Stomach smooth muscle (tissue), 2 donors: Measurements from ENCODE around the gene MSMB.
"Not testable (repeated sequence)": the region's sequence is repeated elsewhere in the genome, so short reads cannot be mapped to it uniquely, and the experiment has no call there.

ENCODE experiments used
- H3K27ac ChIP-seq: one replicate; pipeline ENCODE4 v1.7.0; 2013; ENCODE audit warnings: mild to moderate bottlenecking, low read length, inconsistent platforms
- H3K27me3 ChIP-seq, 2 donors: one replicate each; pipeline ENCODE4 v1.7.0; 2013; ENCODE audit warnings: low read length in 2 of 2; ENCODE audit not compliant: insufficient read depth in 2 of 2, control insufficient read depth in 1 of 2
- H3K36me3 ChIP-seq, 2 donors: one replicate each; pipeline ENCODE4 v1.7.0; 2013; ENCODE audit warnings: low read length in 2 of 2; ENCODE audit not compliant: control insufficient read depth in 2 of 2, insufficient read depth in 2 of 2
- H3K4me1 ChIP-seq: one replicate; pipeline ENCODE4 v1.7.0; 2013; ENCODE audit warnings: low read length; ENCODE audit not compliant: control insufficient read depth, insufficient read depth
- H3K4me3 ChIP-seq, 2 donors: one replicate each; pipeline ENCODE4 v1.7.0; 2013; ENCODE audit warnings: low read length in 2 of 2
- H3K9ac ChIP-seq, 2 donors: one replicate each; pipeline ENCODE4 v1.7.0; 2013; ENCODE audit warnings: low read length in 2 of 2, mild to moderate bottlenecking in 1 of 2
- H3K9me3 ChIP-seq, 2 donors: one replicate each; pipeline ENCODE4 v1.7.0; 2013; ENCODE audit warnings: low read length in 2 of 2; ENCODE audit not compliant: control insufficient read depth in 2 of 2
- donor health status: healthy.
- donor health status: Pancreatic carcinoma.

The MSMB gene

DNA sequence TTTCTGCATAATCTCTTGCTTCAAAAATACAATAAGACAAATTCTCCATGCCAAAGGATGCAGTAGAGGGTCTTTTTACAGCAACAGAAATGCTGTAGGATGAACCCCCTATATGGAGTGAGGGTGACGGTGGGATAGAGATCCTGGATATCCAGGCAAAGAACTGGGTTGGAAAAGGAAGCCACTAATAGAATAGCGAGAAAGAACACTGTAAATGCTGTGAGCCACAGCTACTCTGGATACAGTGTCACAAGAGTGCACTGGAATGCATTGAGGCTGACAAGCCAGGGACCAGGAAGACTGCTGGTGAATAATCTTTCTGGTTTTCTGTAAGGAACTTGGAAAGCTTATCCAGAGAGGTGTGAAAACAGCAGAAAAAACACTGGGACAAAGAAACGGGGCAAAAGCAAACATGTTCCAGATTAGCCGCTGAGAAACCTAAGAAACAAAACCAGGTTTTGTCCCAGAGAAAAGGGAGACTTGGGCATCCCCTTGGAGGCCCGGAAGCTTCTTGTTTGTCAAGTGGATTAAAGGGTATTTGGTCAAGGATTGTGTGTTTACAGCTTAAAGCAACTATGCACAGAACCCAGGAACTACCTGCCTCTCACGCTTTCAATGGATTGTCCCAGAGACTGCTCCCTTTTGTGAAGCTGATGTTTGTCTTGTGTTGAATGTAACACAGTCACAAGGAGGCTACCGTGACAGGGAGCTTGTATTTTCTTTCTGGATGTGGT lies 6.2 kb upstream of the MSMB start:
- H3K4me3 ChIP-seq, result no peak overlapping the region
- H3K27me3 ChIP-seq, result peaks cover 2 to 3% of the 10 kb centered on the region in 2 donors
- H3K9me3 ChIP-seq, result no peaks in the 10 kb centered on the region
- no peak overlapping the region for H3K9ac ChIP-seq
- H3K4me1 ChIP-seq, result no peaks in the 10 kb centered on the region
- H3K36me3 ChIP-seq, result no peaks in the 10 kb centered on the region
- H3K27ac ChIP-seq, result no peak overlapping the region

DNA sequence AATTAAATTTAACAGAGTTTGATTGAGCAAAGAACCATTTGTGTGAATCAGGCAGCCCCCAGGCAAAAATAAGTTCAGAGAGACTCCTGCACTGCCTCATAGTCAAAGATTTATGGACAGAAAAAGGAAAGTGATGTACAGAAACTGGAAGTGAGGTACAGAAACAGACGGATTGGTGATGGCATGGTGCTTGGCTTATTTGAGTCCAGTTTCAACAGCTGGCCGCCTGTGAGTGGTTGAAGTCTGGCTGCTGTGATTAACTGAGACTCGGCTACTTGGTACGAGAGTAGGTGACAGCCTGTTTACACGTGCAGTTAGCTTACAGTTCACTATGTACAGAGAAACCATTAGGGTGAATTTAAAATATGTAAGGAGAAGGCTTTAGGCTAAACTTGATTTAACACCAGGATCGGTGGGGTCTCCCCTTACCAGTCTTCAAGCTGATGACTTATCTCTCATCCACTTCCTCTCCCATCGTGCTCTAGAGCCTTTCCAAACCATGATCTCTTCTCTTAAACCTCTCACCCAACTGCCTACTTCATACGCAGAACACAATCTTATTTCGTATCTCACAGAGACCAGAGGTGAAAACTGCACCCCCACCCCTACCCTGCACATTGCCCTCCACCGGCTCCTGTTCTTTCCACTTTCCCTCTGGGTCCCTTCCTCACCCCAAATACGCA lies 5.0 kb upstream of the MSMB start:
- no peak overlapping the region for H3K27ac ChIP-seq
- H3K9me3 ChIP-seq, result no peaks in the 10 kb centered on the region
- H3K27me3 ChIP-seq, result peaks cover 2 to 3% of the 10 kb centered on the region in 2 donors
- no peaks in the 10 kb centered on the region for H3K4me1 ChIP-seq
- no peak overlapping the region for H3K9ac ChIP-seq
- H3K36me3 ChIP-seq, result no peaks in the 10 kb centered on the region
- no peak overlapping the region for H3K4me3 ChIP-seq

GRCh38 chr10:46049497-46049831 lies 3.4 kb upstream of the MSMB start:
- not testable (repeated sequence) for H3K9me3 ChIP-seq, H3K27ac ChIP-seq, H3K9ac ChIP-seq, H3K4me1 ChIP-seq, H3K4me3 ChIP-seq, H3K27me3 ChIP-seq, H3K36me3 ChIP-seq

DNA sequence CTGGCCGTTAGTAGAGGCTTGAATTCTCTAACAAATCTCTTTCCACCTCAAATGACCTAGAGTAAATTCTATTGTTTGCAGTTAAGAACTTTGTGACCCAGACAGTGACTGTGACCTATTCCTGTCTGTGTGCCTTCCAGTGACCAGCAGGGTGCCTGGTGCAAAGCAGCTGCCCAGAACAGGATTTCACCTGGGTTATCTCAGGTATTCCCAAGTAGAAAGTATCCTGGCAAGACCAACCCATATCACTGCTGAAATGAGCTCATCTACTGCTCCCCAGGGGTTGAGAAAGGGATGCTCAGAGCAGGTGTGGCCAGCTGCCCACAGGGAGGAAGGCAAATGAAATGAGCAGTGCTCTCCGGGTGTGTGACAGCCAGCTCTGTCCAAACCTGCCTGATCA lies 2.1 kb upstream of the MSMB start:
- Histone ChIP-seq H3K27ac (no peak overlapping the region), H3K9me3 (no peaks in the 10 kb centered on the region), H3K4me3 (no peak overlapping the region), H3K27me3 (peaks cover 2 to 3% of the 10 kb centered on the region in 2 donors), H3K36me3 (no peaks in the 10 kb centered on the region), H3K4me1 (no peaks in the 10 kb centered on the region), H3K9ac (no peak overlapping the region)

- Histone ChIP-seq H3K4me3 (no peak overlapping the region), H3K36me3 (no peaks in the 10 kb centered on the region), H3K27ac (no peak overlapping the region), H3K9ac (no peak overlapping the region), H3K27me3 (peaks cover 0 to 2% of the 10 kb centered on the region in 2 donors), H3K4me1 (no peaks in the 10 kb centered on the region), H3K9me3 (no peaks in the 10 kb centered on the region)
Observed at GRCh38 chr10:46042527-46042926, 3.5 kb downstream of the MSMB start.

DNA sequence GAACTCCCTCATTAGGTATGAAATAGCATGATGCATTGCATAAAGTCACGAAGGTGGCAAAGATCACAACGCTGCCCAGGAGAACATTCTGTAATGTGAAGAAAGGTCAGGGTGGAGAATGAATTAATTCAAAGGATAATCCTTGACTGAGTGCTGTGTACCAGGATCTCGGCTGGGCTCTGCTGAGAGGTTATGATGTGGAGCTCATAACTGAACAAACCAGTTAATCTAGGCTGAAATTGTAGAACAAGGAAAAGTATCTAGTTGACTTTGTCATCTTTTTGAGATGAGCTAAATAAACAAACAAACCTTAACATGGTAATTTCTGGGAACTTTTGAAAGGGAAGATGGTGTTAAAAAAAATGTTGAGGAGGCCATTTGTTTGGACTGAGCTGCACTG lies 6.1 kb downstream of the MSMB start:
- H3K4me1 ChIP-seq, result no peaks in the 10 kb centered on the region
- no peaks in the 10 kb centered on the region for H3K9me3 ChIP-seq
- no peak overlapping the region for H3K4me3 ChIP-seq
- H3K9ac ChIP-seq, result no peak overlapping the region
- H3K27me3 ChIP-seq, result peaks cover 0 to 2% of the 10 kb centered on the region in 2 donors
- no peak overlapping the region for H3K27ac ChIP-seq
- no peaks in the 10 kb centered on the region for H3K36me3 ChIP-seq

- Histone ChIP-seq H3K27me3 (peaks cover 0 to 2% of the 10 kb centered on the region in 2 donors), H3K9ac (no peak overlapping the region), H3K4me1 (no peaks in the 10 kb centered on the region), H3K36me3 (no peaks in the 10 kb centered on the region), H3K4me3 (no peak overlapping the region), H3K27ac (no peak overlapping the region), H3K9me3 (no peaks in the 10 kb centered on the region)
Observed at GRCh38 chr10:46037107-46037825, 8.8 kb downstream of the MSMB start.

GRCh38 chr10:46035923-46036849 lies 9.9 kb downstream of the MSMB start:
- Histone ChIP-seq H3K27ac (no peak overlapping the region), H3K9me3 (no peaks in the 10 kb centered on the region), H3K9ac (no peak overlapping the region), H3K36me3 (no peaks in the 10 kb centered on the region), H3K4me3 (no peak overlapping the region), H3K27me3 (peaks cover 0 to 2% of the 10 kb centered on the region in 2 donors), H3K4me1 (no peaks in the 10 kb centered on the region)

DNA sequence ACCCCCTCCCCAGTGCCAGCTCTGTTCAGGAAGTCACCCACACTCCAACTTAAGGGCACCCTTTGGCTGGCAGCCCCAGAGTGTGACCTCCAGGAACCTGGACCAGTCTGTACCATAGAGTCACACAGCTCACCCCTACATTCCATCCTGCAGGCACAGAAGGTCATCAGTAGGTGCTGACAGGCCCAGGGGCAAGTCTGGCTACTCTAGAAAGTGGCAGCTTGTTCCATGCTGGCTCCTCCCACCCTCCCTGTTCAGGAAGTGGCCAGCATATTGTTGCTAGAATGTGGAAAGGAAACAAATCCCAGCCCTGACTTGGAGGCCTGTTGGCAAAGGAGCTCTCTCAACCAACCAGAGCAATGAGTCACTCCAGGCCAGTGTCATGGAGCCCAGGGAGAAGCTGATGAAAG lies 12.5 kb downstream of the MSMB start:
- peaks cover 0 to 2% of the 10 kb centered on the region in 2 donors for H3K27me3 ChIP-seq
- H3K36me3 ChIP-seq, result no peaks in the 10 kb centered on the region
- peaks cover 17% of the 10 kb centered on the region for H3K4me1 ChIP-seq
- no peaks in the 10 kb centered on the region for H3K9me3 ChIP-seq
- H3K27ac ChIP-seq, result no peak overlapping the region
- no peak overlapping the region for H3K9ac ChIP-seq
- H3K4me3 ChIP-seq, result no peak overlapping the region
